Measurements from ENCODE around the gene ALDH1L1.

The ALDH1L1 gene

DNA sequence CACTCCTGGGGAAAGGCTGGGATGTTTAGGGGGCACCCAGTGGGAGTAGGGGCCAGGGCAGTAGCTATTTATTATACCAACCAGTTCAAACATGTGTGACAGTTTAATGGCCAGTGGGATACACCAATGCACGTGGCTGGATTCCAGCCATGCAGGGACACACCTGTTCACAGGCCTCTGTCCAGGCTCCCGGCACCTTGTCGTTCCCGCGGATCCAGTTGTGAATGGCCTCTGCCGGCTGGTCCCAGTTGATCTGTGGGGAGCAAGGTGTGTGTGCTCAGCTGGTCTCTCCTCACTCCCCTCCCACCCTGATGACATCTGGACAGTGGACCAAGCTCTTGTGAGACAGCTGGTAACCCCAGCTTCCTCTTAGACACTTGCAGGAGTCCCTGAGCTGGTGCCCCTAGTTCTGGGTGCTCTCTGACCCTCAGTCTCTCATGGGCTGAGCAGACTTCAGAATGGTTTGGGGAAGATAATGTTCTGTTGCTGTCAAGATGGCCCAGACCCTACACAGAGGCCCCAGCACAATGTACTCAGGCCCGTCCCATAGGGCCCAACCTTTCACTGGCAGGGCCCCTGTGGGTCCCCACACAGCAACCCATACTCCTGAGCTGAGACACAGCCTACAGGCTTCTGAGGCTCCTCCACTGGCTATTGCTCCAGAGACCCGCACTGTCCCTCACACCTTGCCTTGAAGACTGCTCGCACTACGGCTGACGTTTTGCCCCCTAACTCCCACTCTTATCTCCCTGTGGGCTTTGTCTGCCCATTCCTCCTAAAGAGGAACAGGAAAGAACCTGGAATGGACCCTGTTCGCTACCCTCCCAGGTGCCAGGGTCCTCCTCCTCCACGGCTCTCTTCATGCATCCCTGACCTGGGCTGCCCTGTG lies 25.8 kb downstream of the ALDH1L1 start:
- DNase-seq (ENCODE audit: low spot score) = no peak

DNA sequence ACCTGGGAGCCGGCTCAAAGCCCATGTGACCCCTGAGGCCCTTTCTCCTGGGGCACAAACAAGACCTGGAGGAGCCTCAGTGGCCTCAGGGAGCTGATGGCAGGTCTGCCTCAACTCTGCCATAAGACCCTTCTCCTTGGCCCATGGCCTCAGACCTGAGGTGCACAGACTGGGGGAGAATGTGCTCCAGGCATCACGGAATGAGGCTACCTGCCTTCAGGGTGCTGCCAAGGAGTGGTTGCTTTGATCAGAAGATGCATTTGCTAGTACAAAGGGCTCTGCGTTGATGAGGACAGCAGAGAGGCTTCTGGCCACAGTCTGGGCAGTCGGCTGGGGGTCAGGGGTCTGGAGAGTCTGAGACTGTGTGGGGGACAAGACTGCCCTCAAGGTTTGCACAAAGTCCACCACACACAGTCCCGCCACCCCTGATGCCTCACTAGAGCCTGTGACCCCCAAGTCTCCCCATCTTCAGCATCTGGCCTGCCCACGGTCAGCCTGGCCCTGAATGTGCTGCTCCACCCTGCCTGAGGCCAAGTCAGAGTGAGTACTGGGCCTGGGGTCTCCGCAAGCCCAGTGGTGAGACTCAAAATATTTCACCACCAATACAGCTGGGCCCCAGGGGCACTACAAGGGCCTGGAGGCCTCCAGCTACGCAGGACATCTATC lies 26.6 kb downstream of the ALDH1L1 start:
- DNase-seq (ENCODE audit: low spot score) = no peak

DNA sequence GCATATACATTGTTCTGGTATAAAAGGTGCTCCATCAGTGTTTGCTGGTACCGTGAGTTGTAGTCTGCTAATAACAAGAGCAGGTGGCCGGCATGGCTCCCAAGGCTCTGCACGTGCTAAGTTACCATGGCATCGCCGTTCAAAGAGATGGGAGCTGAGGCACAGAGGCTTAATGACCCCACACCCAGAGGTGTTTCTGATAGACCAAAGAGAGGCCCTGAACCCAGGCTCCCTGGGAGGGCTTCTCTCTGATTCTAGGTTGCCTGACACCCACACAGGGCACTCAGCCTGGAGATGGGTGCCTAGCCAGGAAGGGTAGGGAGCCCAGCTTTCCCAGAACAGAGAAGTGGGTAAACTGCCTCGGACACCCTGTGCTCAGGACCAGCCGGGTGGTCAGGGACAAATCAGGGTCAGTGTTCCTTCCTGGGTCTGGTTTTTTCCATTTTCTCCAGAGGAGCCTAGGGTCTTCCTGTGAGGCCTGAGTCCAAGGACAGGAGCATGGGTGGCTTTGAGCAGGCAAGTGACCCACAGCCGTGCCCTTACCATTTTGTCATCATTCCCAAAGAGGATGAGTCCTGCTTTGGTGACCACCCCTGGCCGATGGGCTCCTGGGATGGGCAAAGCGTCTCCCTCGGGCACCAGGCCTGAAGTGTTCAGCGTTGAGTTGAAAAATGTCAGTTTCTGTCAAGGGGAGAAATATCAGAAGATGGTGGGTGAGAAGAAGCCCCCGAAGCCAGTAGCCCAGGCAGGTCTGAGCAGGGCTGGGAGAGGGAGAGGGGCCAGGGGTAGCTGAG lies 27.3 kb downstream of the ALDH1L1 start:
- DNase-seq (ENCODE audit: low spot score) = no peak

DNA sequence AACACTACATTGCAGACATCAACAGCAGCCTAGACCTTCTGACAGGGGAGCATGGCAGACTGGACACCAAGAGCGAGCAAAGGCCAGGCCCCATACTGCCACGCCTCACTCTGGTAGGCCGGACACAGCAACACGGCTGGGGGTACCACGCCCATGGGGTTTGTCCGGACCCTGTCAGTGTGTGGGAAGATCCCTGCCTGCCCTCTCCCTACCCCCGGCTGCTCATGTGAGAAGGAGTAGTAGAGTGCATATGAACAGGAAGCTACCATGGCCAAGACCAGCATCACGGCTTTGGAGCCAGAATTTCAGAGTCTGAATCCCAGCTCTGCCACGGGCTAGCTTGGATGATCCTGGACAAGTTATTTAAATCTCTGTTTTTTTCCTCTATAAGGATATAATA lies 27.9 kb downstream of the ALDH1L1 start:
- DNase-seq (ENCODE audit: low spot score) = no peak

DNA sequence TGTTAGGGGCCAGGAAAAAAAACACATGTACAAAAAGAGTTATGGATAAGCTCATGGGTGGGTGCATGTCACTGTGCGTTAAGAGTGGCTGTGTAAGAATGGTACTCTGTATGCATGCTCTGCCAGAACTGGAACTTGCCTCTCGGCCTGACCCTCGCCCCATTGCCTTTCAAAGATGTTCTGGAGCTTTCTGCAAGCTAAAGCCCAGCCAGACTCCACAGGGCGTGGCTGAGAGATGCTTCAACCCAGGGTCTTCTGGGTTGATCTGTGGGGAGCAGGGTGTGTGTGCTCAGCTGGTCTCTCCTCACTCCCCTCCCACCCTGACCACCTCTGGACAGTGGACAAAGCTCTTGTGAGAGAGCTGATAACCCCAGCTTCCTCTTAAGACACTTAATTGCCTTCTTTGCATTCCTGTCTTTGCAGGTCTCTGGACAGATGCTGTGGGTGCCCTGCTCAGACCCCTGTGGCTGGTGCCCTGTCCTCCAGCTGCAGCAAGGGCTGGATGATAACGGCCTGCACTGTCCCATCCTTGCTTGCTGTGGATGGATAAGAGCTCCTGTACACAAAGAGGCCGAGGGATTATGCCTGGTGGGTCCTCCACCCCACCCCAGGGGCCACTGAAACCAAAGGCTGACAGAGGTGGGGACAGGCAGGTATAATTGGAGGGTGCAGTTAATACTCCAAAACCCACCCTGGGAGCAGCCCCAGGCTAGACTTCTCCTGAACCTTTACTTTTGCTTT lies 28.7 kb downstream of the ALDH1L1 start:
- no peak for DNase-seq (ENCODE audit: low spot score)

DNA sequence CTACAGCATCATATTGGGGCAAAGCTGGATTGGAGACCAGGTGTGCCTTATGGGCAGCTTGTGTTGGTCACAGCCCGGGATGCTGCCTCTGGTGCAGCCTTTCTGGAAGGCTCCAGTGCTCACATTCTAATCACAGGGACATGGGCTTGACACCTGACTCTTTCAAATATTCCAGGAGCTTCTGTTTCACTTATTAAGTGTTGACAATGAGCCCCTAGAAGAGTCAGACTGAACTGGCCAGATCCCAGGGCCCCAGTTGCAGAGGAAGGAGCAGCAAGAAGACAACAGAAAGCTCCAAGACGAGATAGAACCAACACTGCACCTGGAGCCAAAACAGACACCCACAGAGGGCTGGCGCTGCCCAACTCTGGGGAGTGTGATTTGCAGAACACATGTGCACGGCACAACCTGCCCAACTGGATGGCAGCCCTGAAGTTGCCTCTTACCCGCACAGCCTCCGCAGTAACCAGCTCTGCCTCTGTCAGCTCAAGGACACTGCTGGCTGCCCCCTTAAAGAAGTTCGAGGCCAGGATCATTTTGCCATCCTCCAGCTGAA lies 30.3 kb downstream of the ALDH1L1 start:
- no peak for DNase-seq (ENCODE audit: low spot score)

DNA sequence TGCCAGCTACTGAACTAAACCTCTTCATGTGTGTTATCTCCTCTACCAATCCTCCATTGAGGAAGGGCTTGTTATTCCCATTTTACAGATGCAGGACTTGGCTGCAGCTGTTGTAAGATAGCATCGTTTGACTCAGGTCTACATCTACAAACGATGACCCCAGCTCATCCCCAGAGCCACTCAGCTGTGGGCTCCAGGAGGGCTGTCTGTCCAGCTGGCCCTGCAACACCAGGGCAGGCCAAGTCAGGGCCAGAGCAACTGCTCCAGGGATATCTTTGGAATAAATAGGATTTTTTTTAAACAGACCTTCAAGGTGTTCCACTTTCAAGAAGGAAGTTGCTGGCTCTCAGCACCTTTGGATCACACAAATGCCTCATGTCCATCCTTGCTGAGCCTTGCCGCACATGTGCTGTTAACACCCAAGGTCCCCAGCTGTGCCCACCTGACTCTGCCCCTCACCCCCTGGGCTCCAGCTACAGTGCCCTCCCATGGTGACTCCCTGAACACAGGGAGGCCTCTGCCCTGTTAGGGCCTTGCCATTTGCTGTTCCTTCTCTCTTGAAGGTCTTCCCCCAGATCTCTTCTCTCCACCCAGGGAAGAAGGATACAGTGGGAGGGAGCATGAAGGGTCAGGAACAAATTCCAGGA lies 31.0 kb downstream of the ALDH1L1 start:
- no peak for DNase-seq (ENCODE audit: low spot score)

DNA sequence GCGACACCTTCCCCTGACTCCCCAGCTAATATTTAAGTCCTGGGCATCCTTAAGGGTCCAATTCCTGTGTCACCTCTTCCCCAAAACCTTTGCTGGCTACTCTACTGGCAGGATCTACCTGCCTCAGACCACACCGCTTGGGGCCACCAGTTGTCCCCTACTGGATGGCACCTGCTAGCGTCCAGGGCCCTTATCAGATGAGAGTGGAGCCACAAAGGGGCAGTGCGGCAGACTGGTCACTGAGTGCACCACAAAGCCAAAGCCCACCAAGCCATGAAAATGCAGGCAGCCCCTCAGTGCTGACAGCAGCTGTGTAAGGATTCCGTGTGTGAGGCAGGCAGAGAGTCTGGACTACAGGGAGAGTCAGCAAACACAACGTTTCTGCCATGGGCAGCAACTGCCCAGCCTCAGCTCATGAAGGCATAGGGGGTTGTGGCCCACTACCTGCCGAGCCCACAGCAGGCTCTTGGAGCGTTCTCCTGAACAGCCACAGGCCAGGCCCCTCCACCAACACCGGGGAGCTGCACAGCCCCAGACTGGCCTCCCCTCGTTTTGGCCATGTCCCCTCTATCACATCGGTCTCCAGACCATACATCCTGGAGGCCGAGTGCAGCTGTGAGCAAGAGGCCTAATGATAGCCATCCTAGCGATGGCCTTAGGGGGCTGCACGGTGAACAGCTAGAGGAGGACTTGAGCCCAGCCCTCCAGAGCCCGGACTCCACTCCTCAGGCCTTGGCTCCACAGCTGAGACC lies 32.3 kb downstream of the ALDH1L1 start:
- DNase-seq (ENCODE audit: low spot score) = no peak

DNA sequence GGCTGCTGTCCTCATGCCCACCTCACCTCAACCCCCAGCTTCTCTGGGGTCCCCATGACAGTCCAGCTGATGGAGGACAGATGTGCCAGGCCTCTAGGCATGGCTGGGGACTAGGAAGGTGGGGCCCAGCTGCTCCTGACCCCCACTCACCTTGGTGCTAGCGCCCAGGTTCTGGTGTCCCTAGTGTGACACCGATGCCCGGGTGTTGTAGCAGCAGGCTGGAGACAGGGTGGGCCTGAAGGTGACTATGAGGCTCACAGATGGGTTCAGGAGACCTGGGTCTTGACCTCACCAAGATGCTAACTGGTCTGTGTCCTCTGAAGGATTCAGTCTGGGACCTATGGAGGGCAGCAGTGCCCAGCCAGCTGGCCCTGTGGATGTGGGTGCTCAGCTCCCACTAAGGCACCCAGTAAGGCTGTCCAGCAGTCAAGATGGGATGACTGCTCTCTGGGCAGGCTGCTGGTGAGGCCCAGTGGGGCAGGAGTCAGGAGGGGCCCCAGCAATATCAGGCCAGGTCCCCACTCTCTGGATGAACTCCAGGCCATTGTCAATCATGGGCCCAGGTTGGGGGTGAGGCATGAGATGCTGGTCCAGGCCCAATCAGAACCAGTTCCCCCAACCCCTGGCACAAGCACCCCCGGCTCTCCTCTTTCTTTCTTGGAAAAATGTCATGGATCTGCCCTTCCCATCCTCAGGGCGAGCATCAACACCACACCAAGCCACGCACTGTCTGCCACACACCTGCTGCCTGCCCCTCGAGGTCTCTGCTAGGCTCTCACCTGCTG lies 33.0 kb downstream of the ALDH1L1 start:
- no peak for DNase-seq (ENCODE audit: low spot score)

DNA sequence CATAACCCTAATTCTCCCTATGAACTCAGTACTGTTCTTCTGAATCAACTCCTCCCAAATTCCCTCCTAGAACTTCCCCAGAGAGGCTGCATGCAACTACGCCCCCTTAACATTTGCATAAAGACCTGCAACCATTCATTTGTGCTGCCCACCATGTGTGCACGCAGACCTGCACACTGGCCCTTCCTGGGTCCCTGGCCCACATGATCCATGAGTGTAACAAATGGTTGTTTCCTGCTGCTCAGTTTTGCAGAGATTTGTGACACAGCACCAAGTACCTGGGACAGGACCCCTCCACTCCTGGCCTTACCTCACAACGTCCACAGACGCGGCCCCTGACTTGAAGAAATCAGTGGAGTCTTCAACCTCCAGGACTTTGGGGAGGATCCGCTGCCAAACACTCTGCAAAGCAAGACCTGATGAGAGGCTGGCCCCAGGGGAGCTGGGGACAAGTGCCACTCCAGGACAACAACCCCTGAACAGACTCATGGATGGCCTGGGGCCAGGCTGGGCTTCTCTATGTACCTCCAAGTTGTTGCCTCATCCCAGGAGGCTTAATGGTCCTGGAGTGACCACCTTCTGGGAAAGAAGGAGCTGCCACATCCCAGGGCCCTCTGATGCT lies 33.8 kb downstream of the ALDH1L1 start:
- DNase-seq (ENCODE audit: low spot score) = no peak

DNA sequence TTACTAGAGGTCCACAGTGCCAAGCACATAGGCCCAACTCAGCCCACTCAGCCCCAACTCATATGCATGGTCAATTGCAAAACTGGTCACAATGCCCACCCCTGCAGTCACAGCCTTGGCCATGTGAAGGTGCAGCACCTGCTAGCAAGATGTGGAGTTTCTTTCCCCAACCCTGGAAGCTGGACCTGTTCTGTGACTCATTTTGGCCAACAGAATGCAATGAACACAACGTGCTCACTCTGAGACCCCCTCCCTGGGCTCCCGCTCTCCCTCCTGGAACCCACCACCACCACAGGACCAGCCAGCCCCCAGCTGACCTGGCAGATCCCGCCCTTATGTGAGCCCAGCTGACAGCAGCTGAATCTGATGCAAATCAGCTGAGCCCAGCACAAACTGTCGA lies 34.4 kb downstream of the ALDH1L1 start:
- DNase-seq (ENCODE audit: low spot score) = no peak

DNA sequence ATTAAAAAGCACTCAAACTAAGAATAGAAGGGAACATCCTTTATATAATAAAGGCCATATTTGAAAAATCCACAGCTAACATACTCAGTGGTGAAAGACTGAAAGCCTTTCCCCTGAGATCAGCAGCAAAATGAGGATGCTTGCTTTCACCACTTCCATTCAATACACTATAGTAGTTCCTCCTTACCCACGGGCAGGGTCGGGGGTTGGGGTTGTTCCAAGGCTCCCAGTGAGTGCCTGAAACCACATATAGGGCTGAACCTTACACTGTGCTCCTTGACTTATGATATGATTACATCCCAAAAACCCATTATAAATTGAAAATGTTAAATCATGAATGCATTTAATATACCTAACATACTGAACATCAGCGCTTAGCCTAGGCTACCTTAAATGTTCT lies 37.7 kb downstream of the ALDH1L1 start:
- DNase-seq (ENCODE audit: low spot score) = no peak

DNA sequence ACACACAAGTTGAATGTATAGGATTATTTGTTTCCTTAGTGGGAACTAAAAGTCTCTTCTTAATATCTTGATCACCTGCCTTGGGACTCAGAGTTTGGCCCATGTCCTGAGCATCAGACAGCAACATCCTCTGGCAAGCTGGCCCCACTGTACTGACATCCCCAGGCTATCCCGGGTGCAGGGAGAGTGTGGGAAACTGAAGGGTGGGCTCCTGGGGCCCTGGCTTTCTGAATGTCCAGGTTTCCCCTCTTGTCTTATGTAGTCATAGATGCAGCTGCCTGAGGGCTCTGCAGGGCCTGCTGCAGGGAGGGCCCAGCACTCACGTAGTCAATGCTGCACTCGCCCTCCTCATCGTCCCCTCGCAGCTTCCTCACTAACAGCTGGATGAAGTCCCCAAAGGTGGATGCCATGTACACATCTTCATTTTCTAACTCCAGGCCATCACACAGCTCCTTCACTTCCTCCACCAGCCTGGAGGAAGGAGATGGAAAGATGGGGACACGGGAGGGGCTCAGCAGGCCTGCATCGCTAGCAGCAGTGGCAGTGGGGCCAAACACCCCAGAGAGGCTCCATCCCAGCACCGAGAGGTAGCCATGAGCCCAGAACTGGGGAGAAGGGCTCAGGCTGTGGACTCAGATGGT lies 42.8 kb downstream of the ALDH1L1 start:
- DNase-seq (ENCODE audit: low spot score) = no peak

DNA sequence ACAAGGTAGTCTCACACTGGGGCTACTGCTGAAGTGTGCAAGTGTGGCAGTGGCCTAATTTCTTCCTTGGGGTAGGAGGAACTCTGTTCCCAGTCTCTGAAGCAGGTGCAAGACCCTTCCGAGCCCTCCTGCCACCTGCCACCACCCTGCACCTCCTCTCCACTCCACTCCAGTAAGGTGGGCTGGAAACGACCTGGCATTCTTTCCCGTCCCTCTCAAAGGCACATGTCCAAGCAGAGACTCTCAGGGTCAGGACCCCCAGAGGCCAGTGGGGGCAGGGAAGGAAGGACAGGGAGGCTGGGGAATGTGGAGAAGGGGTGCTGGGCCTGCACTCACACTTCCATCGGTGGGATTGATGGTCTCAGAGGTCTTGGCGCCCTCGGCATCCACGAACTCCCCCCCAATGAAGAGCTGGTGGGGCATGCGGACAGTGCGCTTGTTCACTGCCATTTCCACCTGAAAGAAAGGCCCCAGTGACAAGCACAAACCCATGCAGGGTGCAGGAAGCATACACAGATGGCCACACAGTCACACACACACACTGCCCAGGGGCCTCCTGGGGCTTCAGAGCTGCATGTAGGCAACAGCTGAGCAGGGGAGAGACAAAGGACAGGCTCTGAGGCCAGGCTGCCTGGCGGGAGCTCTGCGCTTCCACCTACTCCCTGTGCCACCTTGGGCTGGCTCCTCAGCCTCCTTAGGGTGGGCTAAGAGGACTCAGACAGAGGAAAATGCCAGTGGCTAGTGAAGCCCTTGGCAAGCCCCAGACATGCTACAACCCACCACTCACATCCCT lies 43.8 kb downstream of the ALDH1L1 start:
- DNase-seq (ENCODE audit: low spot score) = no peak

DNA sequence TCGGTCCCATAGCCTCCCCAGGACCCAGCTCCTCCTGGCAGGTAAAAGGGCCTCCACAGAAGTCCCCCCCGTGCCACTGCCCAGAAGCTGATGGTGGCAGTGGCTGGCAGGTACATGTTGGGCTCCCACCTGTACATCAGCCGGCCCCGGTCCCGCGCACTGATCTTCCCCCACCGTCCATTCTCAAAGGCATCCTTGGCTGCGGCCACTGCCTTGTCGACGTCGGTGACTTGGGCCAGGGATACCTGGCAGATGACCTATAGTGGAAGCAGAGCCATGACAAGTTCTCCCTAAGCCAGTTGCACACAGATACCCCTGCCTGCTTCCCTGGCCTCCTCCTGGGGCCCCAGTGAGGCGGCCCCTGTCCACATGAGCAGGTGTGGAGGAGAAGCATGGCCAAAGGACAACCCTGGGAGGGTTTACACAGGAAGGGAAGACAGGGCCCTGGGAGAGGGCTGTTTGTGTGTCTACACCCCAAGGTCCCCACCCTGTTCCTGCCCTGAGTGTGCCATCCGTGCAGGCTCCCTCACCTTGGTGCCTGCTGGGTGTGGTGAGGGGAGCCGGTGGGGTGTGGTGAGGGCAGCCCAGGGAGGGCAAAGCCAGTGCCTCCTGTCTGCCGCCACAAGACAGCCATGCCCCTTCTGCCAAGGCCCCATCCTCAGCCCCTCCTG lies 44.8 kb downstream of the ALDH1L1 start:
- DNase-seq (ENCODE audit: low spot score) = no peak

DNA sequence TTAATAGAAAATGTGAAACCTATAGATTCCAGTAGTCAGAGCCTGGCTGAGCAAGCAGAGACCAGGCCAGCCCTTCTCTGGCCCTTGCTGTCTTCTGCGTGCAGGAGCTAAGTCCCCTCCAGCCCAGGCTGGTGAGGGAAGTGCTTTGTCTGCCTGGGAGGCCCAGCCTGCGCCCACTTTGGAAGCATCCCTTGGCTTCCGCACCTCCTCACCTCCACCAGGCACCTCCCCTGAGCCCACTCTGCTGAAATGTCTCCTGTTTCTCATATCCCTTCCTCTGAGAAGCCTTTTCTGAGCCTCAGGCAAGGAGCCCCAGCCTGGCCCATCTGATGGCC lies 45.3 kb downstream of the ALDH1L1 start:
- DNase-seq (ENCODE audit: low spot score) = no peak

DNA sequence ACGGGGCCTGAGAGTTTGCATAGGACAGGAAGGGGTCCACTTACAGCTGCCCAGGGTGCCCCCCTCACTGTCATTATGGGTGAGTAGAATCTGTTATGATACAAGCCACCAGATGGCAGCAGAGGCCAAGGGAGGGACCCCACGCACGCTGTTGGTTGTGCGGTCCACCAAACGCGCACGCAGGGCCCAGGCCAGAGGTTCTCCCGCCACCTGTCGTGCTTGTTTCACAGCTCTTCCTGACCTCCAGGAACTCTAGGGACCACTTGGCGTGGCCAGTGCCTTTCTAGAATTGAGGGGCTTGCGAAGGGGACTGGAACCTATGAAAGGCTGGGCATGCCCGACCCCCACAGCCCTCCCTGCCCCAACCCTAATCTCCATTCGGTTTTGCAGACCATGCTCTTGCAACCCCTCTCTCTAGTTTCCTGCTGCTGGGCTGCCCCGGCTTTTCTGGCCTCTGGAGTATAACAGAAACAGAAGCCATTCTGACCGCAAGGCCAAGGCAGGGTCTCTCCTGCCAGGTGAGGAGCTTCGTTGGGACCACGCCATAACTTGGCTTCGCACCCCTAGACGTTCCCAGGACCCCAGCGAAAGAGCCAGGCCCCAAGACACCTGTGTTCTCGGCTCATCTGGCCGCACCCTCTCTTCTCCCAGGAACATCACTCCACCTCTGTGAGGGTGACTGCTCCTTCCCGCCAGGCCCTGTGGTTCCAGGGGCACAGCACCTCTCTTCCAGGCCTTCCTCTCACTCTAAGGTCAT lies 46.0 kb downstream of the ALDH1L1 start:
- DNase-seq (ENCODE audit: low spot score) = peak; percentile 10

Data from CD4-positive, alpha-beta T cell treated with Interleukin-6 at 100 ng/mL for 8 hours (primary cell).